Endothelial cell of umbilical vein (primary cell): ENCODE measurements around the gene ZNF488. TPM values are rescaled to one million over a fixed set of nuclear protein-coding genes. Genes with fewer than 3 reads are reported as not detected.

Source experiments
- BruUV-seq: library from RNA; stranded (reverse); fragments of 400-500 nt; replicated peaks from 2 replicates; lab custom pipeline; 2021; lab: Mats Ljungman, UMichigan
- CTCF ChIA-PET: fragments of 300-600, 350-600 bp; sonication (Branson Sonifier 250); formaldehyde crosslinking; loops from one replicate; lab custom pipeline; 2021; ENCODE audit warnings: antibody characterized with exemption, inconsistent platforms; lab: Charles Lee
- POLR2A ChIA-PET: fragments of 300-600, 350-600 bp; sonication (Branson Sonifier 250); formaldehyde crosslinking; loops from one replicate; lab custom pipeline; 2021; ENCODE audit warnings: antibody characterized with exemption, inconsistent platforms; lab: Charles Lee
- DNase-seq: peaks from one replicate; pipeline ENCODE4 v3.0.0-alpha.2; 2011; ENCODE audit warnings: low read depth, low spot score
- FAIRE-seq: peaks from 2 replicates; lab custom pipeline; 2011; peaks lifted over from hg19 to GRCh38; lab: Jason Lieb, UNC
- H2AFZ ChIP-seq: 2 replicates; pipeline ENCODE4 v1.6.0; 2012; ENCODE audit warnings: low read depth, low read length, control low read depth, inconsistent platforms
- H3K27ac ChIP-seq: 2 replicates; pipeline ENCODE4 v1.5.1; 2011; ENCODE audit warnings: low read depth, mild to moderate bottlenecking, control low read depth, low read length, moderate library complexity; ENCODE audit not compliant: insufficient read depth
- H3K27me3 ChIP-seq, 2 experiments: 2 replicates each; pipeline versions ENCODE4 v1.6.0 to v1.6.1; 2011; ENCODE audit warnings: low read length in 2 of 2, mixed read lengths in 1 of 2; ENCODE audit not compliant: control insufficient read depth in 2 of 2, insufficient read depth in 2 of 2
- H3K36me3 ChIP-seq, 2 experiments: 2 replicates in 1 of 2; 3 replicates in 1 of 2; pipeline ENCODE4 v1.5.1; 2011; ENCODE audit warnings: low read length in 2 of 2, mild to moderate bottlenecking in 1 of 2, moderate library complexity in 1 of 2; ENCODE audit not compliant: control insufficient read depth in 2 of 2, insufficient read depth in 2 of 2; ENCODE audit errors: extremely low read depth in 1 of 2
- H3K4me1 ChIP-seq: 3 replicates; pipeline ENCODE4 v1.5.1; 2011; ENCODE audit warnings: mild to moderate bottlenecking, low read length; ENCODE audit not compliant: control insufficient read depth, insufficient read depth; ENCODE audit errors: extremely low read depth
- H3K4me2 ChIP-seq: 2 replicates; pipeline ENCODE4 v1.6.1; 2011; ENCODE audit warnings: low read length, control low read depth, mixed read lengths; ENCODE audit not compliant: insufficient read depth
- H3K4me3 ChIP-seq, 3 experiments: fragments of 200-600 bp in 1 of 3; sonication (generic), shearing (Covaris generic) in 1 of 3; replicated peaks in 1 of 3; 2 replicates each; pipeline ENCODE4 v1.5.1; 2011 to 2016; ENCODE audit warnings: control low read depth in 3 of 3, low read length in 3 of 3, mild to moderate bottlenecking in 2 of 3, inconsistent platforms in 1 of 3, low read depth in 1 of 3, moderate library complexity in 1 of 3; ENCODE audit not compliant: insufficient read depth in 1 of 3
- H3K79me2 ChIP-seq: 2 replicates; pipeline ENCODE4 v1.6.0; 2012; ENCODE audit warnings: low read length, inconsistent platforms; ENCODE audit not compliant: control insufficient read depth, insufficient read depth
- H3K9ac ChIP-seq: replicated peaks from 2 replicates; pipeline ENCODE3; 2011; ENCODE audit warnings: low read length, control low read depth; ENCODE audit not compliant: insufficient read depth; ENCODE audit errors: extremely low read depth
- H3K9me1 ChIP-seq: replicated peaks from 3 replicates; pipeline ENCODE4 v1.6.0; 2011; ENCODE audit warnings: mild to moderate bottlenecking, low read length; ENCODE audit not compliant: control insufficient read depth, insufficient read depth; ENCODE audit errors: extremely low read depth
- H3K9me3 ChIP-seq: replicated peaks from 2 replicates; pipeline ENCODE4 v1.5.1; 2012; ENCODE audit warnings: low read length, inconsistent platforms; ENCODE audit not compliant: control insufficient read depth, insufficient read depth
- H4K20me1 ChIP-seq: replicated peaks from 2 replicates; pipeline ENCODE3; 2011; ENCODE audit warnings: mild to moderate bottlenecking, low read length; ENCODE audit not compliant: control insufficient read depth, insufficient read depth; ENCODE audit errors: extremely low read depth
- EZH2 ChIP-seq: IDR thresholded peaks from 2 replicates; pipeline ENCODE4 v1.6.1; 2012; ENCODE audit warnings: borderline replicate concordance, low read depth, mild to moderate bottlenecking, moderate library complexity, low read length, inconsistent platforms; ENCODE audit not compliant: severe bottlenecking
- JUN ChIP-seq: IDR thresholded peaks from 2 replicates; pipeline ENCODE4 v1.6.1; 2011; ENCODE audit warnings: borderline replicate concordance, low read depth; ENCODE audit not compliant: insufficient read length, insufficient read depth
- MYC ChIP-seq: IDR thresholded peaks from one replicate; pipeline ENCODE4 v1.6.1; 2011; ENCODE audit warnings: mild to moderate bottlenecking, low read depth, low read length
- POLR2A ChIP-seq: IDR thresholded peaks from 2 replicates; pipeline ENCODE4 v1.6.1; 2012; ENCODE audit warnings: low read depth, mild to moderate bottlenecking, control low read depth, low read length
- POLR2AphosphoS5 ChIP-seq: IDR thresholded peaks from 2 replicates; pipeline ENCODE4 v1.6.1; 2012; ENCODE audit warnings: low read depth, mild to moderate bottlenecking, control low read depth, low read length, moderate library complexity; ENCODE audit not compliant: insufficient read depth
- dilution Hi-C: fragments of 300-500 bp; cut with MboI; formaldehyde crosslinking; loops from one replicate; pipeline ENCODE4 v1.15.0; 2019; ENCODE audit warnings: low sequenced_read_pairs; ENCODE audit not compliant: extremely low pct_ligation_motif_present
- intact Hi-C: fragments of 100-400 bp; cut with micrococcal nuclease; formaldehyde crosslinking; loops from one replicate; pipeline ENCODE4 v1.10.0; 2022
- polyA plus RNA-seq, 4 experiments: library from polyadenylated mRNA; depleted of rRNA in 3 of 4; stranded (reverse) in 3 of 4; unstranded in 1 of 4; fragments of >200 nt; gene quantifications; 2 replicates each; pipeline versions ENCODE4 v1.2.1 to v1.2.3, GENCODE V29; 2011 to 2012; ENCODE audit warnings: missing spikeins in 1 of 4
- total RNA-seq: library from RNA; stranded (reverse); gene quantifications from 2 replicates; pipeline ENCODE4 v1.2.3, GENCODE V29; 2021
- TF ChIP-seq, protein P1 (sequence below): IDR thresholded peaks from 2 replicates; pipeline ENCODE4 v1.6.1; 2011; ENCODE audit not compliant: insufficient read depth, insufficient read length
- TF ChIP-seq, protein P2 (sequence below), 2 donors: IDR thresholded peaks; 1 replicate in 1 of 2; 2 replicates in 1 of 2; pipeline ENCODE4 v1.5.1; 2011; ENCODE audit warnings: low read length in 2 of 2, mild to moderate bottlenecking in 2 of 2, moderate library complexity in 2 of 2, control low read depth in 1 of 2, inconsistent platforms in 1 of 2, low read depth in 1 of 2; ENCODE audit not compliant: insufficient read depth in 1 of 2; ENCODE audit errors: extremely low read depth in 1 of 2

ZNF488 gene
- total and polyA plus RNA-seq, 2 donors (not counting 3 experiments of a cell fraction or from before 2014, with no cell fraction given): 0.21 to 0.38 TPM

DNA sequence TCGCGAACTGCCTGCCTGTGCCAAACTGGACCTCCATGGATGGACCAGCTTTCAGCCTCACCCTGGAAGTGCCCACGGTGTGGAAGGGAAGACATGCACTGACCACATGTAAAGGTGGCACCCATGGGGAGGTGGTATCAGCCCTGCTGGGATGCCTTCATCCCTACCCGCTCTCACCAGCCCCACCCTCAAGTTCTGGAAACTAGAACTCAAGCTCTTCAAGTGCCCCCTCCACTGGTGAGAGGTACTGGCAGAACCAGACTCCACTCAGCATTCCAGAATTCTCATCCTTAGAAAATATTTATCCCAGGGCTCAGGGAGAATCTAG, 5.9 kb downstream of the ZNF488 start:
- no peaks in the 10 kb centered on the region for H3K4me1 ChIP-seq
- no peak overlapping the region for H3K27ac ChIP-seq
- H4K20me1 ChIP-seq: no peaks in the 10 kb centered on the region
- TF ChIP-seq JUN: no peak
- TF ChIP-seq POLR2A: no peak
- TF ChIP-seq EZH2: no peak
- TF ChIP-seq, protein P1, sequence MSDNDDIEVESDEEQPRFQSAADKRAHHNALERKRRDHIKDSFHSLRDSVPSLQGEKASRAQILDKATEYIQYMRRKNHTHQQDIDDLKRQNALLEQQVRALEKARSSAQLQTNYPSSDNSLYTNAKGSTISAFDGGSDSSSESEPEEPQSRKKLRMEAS: no peak
- no peak for TF ChIP-seq MYC
- no peak for TF ChIP-seq POLR2AphosphoS5
- TF ChIP-seq, protein P2, sequence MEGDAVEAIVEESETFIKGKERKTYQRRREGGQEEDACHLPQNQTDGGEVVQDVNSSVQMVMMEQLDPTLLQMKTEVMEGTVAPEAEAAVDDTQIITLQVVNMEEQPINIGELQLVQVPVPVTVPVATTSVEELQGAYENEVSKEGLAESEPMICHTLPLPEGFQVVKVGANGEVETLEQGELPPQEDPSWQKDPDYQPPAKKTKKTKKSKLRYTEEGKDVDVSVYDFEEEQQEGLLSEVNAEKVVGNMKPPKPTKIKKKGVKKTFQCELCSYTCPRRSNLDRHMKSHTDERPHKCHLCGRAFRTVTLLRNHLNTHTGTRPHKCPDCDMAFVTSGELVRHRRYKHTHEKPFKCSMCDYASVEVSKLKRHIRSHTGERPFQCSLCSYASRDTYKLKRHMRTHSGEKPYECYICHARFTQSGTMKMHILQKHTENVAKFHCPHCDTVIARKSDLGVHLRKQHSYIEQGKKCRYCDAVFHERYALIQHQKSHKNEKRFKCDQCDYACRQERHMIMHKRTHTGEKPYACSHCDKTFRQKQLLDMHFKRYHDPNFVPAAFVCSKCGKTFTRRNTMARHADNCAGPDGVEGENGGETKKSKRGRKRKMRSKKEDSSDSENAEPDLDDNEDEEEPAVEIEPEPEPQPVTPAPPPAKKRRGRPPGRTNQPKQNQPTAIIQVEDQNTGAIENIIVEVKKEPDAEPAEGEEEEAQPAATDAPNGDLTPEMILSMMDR (IDR thresholded peaks at IDR 0.05; ENCODE audit: extremely low read depth in 1 of 2, insufficient read depth in 1 of 2, low read depth in 1 of 2, low read length in 2 of 2): no peak
- FAIRE-seq (no peak), DNase-seq (no peak)
- no TSS peak for BruUV-seq
- H3K4me3 ChIP-seq: no peak overlapping the region
- no peaks in the 10 kb centered on the region for H3K9me1 ChIP-seq
- dilution Hi-C loops (no loop called here), intact Hi-C loops (no loop called here)
- no peaks in the 10 kb centered on the region for H3K79me2 ChIP-seq
- POLR2A ChIA-PET: no interaction called here
- H3K27me3 ChIP-seq: peaks cover 18 to 30% of the 10 kb centered on the region in 2 experiments
- H2AFZ ChIP-seq: no peak overlapping the region
- CTCF ChIA-PET: interaction anchor here (1.2 kb wide), 1 partner anchor 16 kb away, joined by 7 read pairs; no protein-coding TSS in a partner anchor
- no peaks in the 10 kb centered on the region for H3K36me3 ChIP-seq
- H3K9ac ChIP-seq: no peak overlapping the region
- H3K4me2 ChIP-seq: no peak overlapping the region
- no peaks in the 10 kb centered on the region for H3K9me3 ChIP-seq
